ENCODE data around the gene ZFAND3. TPM values are rescaled to one million over a fixed set of nuclear protein-coding genes. Genes with fewer than 3 reads are reported as not detected.

Gene ZFAND3
- total RNA-seq, 2 experiments from 2014 or later = 32.3 to 37.9 TPM

GRCh38 chr6:38185244-38185643, 365.7 kb downstream of the ZFAND3 start:
- ChIA-PET POLR2A (interaction anchor here (0.6 kb wide), 1 partner anchor 68 kb away, joined by 4 read pairs; no protein-coding TSS in a partner anchor), CTCF (no interaction called here)
- Mint-ChIP-seq H3K27me3 (no peaks in the 10 kb centered on the region), H3K4me3 (no peak overlapping the region), H3K27ac (no peak overlapping the region), H3K4me1 (ENCODE audit: low read depth) (no peaks in the 10 kb centered on the region), H3K9me3 (no peaks in the 10 kb centered on the region), H3K36me3 (ENCODE audit: low read depth) (no peaks in the 10 kb centered on the region)
- ATAC-seq = no peak
- intact Hi-C loops (cut with micrococcal nuclease) = no loop called here
- TF ChIP-seq CTCF (IDR thresholded peaks at IDR 0.05) = no peak
- no peak for DNase-seq

- no peak for DNase-seq
- ChIA-PET CTCF (no interaction called here), POLR2A (interaction anchor here (0.6 kb wide), 1 partner anchor 69 kb away, joined by 4 read pairs; no protein-coding TSS in a partner anchor)
- Mint-ChIP-seq H3K27me3 (no peaks in the 10 kb centered on the region), H3K4me1 (ENCODE audit: low read depth) (no peaks in the 10 kb centered on the region), H3K36me3 (ENCODE audit: low read depth) (no peaks in the 10 kb centered on the region), H3K27ac (no peak overlapping the region), H3K9me3 (no peaks in the 10 kb centered on the region), H3K4me3 (no peak overlapping the region)
- intact Hi-C loops (cut with micrococcal nuclease) = no loop called here
- ATAC-seq = no peak
- no peak for TF ChIP-seq CTCF (IDR thresholded peaks at IDR 0.05)
Observed at GRCh38 chr6:38185752-38186151, 366.2 kb downstream of the ZFAND3 start.

GRCh38 chr6:38187325-38187724, 367.8 kb downstream of the ZFAND3 start:
- no peak overlapping the region for H3K4me3 Mint-ChIP-seq
- no peaks in the 10 kb centered on the region for H3K27me3 Mint-ChIP-seq
- H3K36me3 Mint-ChIP-seq (ENCODE audit: low read depth) = no peaks in the 10 kb centered on the region
- H3K27ac Mint-ChIP-seq = no peak overlapping the region
- H3K4me1 Mint-ChIP-seq (ENCODE audit: low read depth) = no peaks in the 10 kb centered on the region
- H3K9me3 Mint-ChIP-seq = no peaks in the 10 kb centered on the region
- POLR2A ChIA-PET = no interaction called here
- CTCF ChIA-PET = no interaction called here
- intact Hi-C loops (cut with micrococcal nuclease) = no loop called here
- ATAC-seq (no peak), DNase-seq (no peak)
- no peak for TF ChIP-seq CTCF (IDR thresholded peaks at IDR 0.05)

GRCh38 chr6:38187811-38188590, 368.5 kb downstream of the ZFAND3 start:
- intact Hi-C loops (cut with micrococcal nuclease) = no loop called here
- Mint-ChIP-seq H3K4me1 (ENCODE audit: low read depth) (no peaks in the 10 kb centered on the region), H3K27me3 (no peaks in the 10 kb centered on the region), H3K4me3 (no peak overlapping the region), H3K36me3 (ENCODE audit: low read depth) (no peaks in the 10 kb centered on the region), H3K9me3 (no peaks in the 10 kb centered on the region), H3K27ac (no peak overlapping the region)
- CTCF ChIA-PET = no interaction called here
- no peak for DNase-seq
- no peak for TF ChIP-seq CTCF (IDR thresholded peaks at IDR 0.05)
- no peak for ATAC-seq
- POLR2A ChIA-PET = no interaction called here

GRCh38 chr6:38188677-38189335, 369.3 kb downstream of the ZFAND3 start:
- CTCF ChIA-PET = interaction anchor here (1.8 kb wide), 1 partner anchor 305 kb away, joined by 4 read pairs; no protein-coding TSS in a partner anchor
- H3K9me3 Mint-ChIP-seq = no peaks in the 10 kb centered on the region
- H3K36me3 Mint-ChIP-seq (ENCODE audit: low read depth) = no peaks in the 10 kb centered on the region
- intact Hi-C loops (cut with micrococcal nuclease) = no loop called here
- H3K27ac Mint-ChIP-seq = no peak overlapping the region
- H3K27me3 Mint-ChIP-seq = no peaks in the 10 kb centered on the region
- DNase-seq (no peak), ATAC-seq (no peak)
- no peak for TF ChIP-seq CTCF (IDR thresholded peaks at IDR 0.05)
- no peaks in the 10 kb centered on the region for H3K4me1 Mint-ChIP-seq (ENCODE audit: low read depth)
- POLR2A ChIA-PET = no interaction called here
- no peak overlapping the region for H3K4me3 Mint-ChIP-seq

Measured in activated CD8-positive, alpha-beta T cell treated with anti-CD3 and anti-CD28 coated beads for 36 hours (primary cell).